ENCODE results near the gene PPP2R5A.
"Not testable (repeated sequence)": the region's sequence is repeated elsewhere in the genome, so short reads cannot be mapped to it uniquely, and the experiment has no call there.

Gene PPP2R5A

DNA sequence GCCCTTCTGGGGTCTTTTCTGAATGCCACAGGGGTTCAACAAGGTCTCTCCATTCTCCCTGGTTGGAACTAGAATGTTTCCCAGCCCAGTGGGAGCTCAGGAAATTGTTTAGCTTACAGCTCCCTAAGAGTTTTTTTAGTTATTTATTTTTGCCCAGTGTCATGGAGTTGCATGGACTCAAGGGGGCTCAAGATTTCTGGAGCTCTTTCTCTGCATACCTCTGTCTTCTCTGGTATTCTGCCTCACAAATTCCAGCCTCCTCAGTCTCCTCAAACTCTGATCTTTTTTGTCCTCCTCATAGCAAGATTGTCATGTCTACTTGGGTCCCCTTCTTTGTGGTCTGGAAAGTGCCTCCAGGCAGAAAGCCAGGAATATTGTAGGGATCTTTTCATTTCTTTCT is 15.9 kb upstream of the PPP2R5A start:
- no peak for DNase-seq

DNA sequence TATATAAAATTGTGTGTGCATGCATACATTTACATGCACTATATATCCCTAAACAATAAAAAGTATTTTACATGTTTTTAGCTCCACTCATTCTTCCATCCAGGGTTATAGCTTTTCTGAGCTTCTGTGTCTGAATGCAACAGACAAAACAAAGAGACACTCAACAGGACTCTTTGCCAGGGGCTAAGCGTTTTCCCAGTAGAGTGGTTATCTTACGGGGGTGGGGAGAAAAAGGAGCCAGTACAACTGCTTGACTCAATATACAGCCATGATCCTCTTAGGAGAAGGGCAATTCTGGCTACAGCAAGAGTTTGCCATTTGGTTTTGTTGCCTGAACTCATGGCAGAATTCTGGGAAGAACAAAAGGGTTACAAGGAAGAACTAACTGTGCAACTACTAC is 14.6 kb upstream of the PPP2R5A start:
- no peak for DNase-seq

DNA sequence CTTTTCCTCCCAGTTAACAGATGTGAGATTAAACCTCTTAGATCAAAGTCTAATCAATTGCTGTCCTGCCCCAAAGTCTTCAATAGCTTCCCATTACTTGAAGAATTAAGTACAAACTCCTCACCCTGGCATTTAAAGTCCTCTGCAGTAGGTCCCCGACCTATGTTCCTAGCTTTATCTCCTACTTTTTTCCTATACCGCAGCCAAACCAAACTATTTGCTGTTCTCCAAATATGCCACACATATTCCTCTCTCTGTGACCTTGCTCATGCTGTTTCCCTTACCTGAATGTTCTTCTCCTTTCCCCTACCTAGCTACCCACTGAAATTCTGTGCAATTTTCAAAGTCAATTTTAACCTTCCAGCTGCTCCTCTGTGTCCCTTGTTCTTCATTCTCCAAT is 14.0 kb upstream of the PPP2R5A start:
- no peak for DNase-seq

DNA sequence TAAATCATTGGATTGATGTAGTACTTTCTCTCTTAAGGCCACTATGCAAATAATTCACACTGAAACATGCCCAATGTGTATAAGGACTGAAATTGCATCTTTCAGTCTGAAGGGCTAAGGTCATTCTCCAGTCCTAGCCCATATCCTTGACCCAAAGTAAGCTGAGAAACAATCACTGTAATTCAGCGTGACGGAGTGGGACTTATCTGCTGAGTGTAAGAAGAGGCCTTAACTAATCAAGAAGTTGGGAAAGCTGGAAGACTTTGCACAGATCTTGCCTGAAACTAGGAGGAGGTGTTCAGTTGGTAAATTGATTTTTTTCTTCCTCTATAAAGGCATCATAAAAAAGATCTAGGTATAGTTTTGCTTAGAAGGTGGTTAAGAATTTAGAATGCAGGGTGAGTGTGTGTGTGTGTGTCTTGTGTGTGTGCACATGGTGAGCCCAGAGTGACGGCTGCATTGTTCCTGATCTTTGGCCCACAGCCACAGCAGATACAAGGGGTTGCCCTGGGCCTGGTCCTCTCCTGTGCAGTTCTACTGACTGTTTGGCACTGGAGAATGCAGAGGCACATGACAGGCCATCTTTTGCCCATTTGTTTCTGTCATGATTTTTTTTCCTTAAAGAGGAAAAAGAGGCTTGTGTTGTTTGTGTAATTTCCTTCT is 13.3 kb upstream of the PPP2R5A start:
- no peak for DNase-seq

DNA sequence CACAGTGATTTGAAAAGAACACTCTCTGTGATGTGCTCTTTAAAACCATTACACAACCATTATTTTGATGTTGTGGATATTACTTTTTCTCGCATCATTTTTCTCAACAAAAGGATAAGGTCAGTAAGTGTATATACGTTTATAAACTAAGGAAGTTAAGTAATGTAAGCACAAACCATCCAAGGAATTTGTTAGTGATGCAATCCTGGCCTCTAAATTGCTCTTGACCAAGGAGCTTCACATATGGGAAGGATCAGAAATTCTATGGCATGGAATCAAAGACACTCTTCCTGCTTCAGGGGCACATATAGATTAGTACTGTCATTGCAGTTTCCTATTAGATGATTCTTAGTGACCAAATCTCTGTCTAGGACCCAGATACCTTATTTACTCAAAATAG is 3.6 kb upstream of the PPP2R5A start:
- DNase-seq = no peak

DNA sequence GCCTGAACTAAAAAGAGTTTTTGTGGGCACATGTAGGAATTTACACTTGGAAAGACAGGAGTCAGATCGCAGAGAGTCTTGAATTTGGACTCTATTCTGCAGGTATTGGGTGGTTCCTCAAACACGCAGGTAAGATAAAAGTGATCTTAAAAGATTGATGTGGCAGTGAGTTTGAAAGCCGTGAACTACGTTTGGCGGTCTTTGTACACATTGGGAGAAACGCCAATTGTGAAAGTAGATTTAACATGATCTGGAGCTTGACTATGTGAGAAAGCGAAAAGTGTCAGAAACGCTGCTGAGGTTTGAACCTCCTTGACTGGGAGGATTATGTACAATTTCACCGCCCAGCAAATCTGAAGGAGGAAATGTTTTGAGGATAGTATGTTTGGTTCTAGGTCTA is 1.5 kb upstream of the PPP2R5A start:
- no peak for DNase-seq

DNA sequence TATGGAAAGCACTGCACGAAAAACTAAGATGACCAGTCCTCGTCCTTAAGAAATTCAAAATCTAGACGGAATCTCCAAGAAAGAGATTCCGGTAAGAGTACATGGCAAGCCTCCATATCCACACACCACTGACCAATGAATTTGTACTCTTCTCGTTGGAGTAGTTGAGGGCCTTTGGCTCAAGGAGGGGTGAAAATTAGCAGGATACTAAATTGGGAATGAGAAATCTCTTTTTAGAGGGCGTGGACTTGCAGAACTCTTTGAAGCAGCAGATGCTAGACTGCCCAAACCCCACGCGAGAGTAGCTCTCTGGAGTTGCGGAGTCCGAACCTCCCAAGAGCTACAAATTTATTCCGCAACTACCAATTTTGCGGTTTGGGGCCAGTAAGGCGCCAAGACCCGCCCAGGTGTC is 872 bp upstream of the PPP2R5A start:
- no peak for DNase-seq

DNA sequence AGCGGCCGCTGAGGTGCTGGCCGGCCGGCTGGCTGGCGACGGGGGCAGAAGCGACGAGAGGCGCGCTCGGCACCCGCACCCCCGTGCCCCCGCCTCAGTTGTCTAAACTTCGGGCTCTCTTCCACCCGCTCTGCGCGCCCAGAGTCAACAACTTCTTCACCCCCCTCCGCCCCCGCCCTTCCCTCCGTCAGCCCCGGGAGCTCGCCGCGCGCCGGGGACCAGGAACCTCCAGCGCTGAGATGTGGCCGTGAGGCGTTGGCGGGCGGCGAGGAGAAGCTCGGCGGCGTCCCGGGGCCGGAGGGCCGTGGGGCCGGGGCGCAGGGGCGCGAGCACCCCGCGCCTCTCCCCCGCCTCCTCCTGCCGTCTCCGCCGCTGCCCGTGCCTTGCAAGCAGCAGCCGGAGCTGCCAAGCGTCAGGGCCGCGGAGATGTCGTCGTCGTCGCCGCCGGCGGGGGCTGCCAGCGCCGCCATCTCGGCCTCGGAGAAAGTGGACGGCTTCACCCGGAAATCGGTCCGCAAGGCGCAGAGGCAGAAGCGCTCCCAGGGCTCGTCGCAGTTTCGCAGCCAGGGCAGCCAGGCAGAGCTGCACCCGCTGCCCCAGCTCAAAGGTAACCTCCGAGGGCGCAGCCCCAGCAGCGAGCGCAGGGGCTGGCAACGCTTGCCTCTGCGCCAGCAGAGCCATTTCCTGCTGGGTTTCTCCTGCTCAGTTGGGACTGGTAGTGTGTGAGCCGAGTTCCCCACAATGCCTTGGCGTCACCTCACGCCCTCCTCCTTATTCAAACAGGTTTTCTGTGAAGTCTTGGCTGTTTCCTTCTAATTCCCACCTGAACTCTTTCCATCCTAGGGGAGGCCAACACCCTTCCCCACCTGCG is 710 bp downstream of the PPP2R5A start:
- peak; percentile 53 to 68 (median 60) for DNase-seq

DNA sequence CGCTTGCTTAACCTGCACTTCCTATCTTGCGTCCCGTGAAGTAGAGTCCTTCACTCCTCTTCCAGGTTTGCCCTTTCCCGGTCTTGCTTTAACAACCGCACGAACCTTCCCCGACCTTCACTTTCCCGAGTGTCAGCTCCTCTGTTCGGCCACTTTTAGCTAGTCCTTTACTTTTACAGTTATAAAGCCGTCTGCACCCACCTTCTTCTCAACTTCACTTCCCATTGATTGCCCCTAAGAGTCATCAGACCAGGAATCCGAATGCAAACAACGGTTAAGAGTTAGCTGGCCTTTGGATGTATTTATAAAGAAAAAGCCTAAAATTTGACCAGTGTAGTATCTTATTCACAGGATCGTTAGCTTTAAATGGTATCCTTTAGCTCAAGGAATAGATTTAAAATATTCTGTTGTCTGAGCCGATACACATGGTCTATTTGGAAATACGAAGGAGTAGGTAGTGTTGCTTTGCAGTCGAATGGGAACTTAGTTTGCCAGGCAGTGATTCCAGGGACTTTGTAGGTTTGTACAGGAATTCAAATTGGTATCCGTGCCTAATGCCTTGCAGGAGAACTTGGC is 1.4 kb downstream of the PPP2R5A start:
- DNase-seq = no peak

DNA sequence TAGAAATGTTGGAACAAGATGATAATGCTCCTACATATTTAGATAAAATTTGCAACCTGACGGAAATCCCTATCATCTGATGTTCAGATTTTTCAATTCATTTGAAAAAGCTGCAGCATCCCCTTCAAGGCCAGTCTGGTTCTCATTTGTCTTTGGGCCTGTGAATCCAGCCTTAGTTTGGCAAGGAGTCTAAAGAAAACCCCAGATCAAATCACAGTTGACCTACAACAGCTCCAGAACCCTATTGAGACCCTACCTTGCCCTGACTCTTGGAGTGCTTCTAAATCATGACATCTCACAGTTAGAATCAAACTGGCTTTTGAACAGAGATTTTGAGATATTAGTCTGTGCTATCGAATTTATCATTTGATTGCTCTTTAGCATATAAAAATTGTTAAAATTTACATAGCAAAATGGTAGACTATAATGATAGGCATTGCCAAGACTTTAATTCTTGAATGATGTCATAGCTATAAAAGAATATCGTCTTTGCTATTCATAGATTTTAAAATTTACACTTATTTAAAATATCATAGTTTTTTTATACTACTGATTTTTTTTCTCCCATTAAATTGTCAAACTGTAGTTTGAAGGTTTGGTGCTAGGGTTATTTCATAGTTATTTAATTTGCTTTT is 2.2 kb downstream of the PPP2R5A start:
- DNase-seq = no peak

DNA sequence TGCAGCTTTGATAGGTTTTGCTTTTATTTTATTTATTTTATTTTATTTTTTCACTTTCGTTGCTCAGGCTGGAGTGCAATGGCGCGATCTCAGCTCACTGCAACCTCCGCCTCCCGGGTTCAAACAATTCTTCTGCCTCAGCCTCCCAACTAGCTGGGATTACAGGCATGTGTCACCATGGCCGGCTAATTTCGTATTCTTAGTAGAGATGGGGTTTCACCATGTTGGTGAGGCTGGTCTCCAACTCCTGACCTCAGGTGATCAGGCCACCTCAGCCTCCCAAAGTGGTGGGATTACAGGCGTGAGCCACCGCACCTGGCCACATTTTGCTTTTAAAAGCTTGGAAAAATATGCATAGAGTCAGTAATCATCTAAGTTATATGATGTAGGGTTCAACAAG is 2.8 kb downstream of the PPP2R5A start:
- not testable (repeated sequence) for DNase-seq

DNA sequence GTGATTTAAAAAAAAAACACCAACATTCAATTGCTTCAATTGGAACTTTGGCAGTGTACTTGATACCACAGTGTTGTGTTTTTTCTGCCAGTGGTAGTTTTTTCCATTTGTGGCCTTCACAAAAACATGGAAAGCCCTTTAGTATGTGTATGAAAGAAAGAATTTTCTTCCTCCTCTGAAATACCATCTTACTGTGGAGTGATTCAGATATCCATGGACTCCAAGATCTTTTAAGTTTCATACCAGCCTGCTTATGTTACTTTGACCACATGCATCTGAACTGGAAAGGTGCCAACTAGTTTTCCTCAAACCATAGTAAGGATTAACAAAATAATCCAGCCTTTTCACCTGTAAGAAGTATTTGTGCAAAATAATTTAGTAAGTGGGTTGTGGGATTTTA is 3.4 kb downstream of the PPP2R5A start:
- no peak for DNase-seq

DNA sequence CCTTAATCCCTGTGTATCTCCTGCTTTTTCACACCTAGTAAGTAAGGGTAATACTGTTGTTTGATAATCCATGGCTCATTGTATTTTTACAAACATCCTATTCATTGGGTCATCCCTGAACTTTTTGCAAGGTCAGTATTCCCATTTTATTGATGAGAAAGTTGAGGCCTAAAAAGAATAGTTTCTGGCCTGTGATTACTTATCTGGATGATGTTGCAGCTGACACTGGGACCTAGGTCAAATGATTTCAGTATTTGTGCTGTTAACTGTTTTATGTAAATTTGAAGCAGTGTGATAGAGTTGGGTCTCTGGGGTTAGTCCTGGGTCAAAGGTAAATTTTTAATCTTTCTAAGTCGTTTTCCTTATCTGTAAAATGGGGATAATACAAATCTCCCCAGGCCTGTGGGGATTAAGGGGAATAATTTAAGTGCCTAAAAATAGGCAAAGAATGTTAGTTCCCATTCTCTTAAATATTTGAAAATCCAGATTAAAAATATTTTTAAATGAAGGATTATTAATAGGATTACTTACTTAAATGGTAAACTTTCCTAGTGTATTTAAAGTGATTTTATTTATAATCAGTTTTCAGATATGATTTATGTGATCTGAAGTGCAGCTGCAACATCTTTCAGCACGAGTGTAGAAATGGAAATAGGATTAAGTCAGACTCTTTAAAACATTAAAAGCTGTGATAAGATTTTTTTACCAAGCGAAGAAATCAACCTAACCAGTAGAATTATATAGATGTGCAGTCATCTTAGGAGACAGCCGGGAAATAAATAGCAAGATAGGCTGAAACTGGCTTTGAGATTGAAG is 4.3 kb downstream of the PPP2R5A start:
- DNase-seq = no peak

DNA sequence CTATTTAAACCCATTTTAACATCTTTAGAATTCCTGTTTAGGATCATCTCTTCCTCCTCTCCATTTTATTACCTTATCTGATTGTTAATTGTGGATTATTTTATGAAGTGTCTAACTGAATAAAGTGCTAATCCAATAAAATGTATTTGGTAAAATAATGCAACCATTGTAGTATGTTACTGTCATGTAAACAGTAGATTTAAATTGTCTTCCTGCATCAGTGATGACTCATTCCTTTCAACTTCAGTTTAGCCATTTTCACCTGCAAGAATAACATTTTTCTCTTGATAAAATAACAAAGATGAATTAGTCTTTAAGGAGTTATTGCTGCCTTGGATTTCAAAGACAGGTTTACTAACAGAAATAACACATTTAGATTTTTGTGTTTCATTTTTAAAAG is 5.4 kb downstream of the PPP2R5A start:
- DNase-seq = no peak

DNA sequence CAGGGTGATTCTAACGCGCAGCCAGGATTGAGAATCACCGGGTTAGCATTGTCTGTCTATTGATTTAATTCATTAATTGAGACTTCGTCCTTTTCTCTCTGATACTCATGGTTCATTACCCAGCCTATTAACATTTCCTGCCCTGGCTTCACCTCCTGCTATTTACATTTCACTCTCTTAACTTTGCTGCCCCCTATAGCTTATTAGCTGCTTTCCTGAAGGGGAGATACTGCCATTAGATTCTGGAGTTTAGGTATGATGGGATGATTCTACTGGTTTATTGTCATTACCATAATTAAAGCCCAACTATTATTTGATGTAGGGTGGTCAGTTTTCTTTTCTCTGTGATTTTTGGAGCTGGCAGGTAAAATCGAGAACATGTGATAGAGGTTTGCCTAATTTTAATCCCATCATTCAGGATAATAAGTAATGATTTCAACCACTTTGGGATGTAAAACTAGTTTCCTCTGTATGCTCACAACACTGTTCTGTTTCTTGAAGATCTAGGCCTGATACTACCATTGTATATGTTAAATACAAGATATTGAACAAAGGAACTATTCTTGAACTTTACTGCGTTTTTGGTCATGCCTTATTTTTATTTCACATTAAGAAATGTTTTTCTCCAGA is 6.4 kb downstream of the PPP2R5A start:
- no peak for DNase-seq

DNA sequence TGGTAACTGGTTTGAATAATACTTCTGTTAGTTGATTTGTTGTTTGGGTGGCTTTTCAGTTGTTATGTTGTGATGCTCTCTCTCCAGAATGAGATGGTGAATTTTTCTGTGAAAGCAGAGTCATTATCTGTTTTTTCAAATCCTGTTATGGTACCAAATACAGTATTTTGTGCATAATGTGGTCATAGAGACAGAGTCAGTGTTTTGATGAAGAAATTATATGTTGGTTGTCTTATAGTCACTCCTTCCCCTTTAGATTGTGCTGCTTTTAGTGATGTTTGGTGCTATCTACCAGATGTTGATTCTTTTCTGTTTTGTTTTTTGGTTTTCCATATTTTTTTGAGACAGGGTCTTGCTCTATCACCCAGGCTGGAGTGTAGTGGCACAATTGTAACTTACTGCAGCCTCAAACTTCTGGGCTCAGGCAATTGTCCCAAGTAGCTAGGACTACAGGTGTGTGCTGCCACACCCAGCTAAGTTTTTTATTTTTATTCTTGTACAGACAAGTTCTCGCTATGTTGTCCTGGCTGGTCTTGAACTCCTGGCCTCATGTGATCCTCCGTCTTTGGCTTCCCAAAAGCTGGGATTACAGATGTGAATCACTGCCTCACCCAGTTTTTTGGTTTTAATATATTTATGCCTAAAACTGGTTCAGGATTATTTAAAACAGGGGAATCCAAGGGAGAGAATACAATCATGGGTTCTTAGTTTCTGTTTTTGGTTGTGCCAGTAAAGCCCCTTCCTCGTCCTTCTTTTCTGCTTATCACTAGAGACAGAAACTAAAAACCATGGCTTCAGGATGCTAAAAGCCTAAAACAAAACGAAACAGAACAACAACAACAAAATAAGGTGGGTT is 7.3 kb downstream of the PPP2R5A start:
- no peak for DNase-seq

DNA sequence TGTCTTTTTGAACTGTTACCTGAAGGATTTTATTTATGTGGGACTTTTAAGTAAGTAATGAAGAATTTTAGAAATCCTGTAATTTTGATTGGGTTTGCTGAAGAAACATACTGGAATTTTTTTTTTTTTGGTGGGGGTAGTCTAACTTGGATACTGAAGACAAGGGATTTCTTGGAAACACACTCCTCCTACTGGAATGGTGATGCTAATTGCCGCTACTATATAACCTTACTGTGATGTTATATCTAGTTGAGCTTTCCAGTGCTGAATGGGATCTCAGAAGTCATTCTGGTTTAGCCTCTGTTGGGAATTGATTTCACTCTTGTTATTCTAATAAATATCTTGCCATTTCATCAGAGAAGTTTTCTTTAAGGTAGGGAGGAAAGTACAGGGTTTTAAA is 8.4 kb downstream of the PPP2R5A start:
- DNase-seq = no peak

DNA sequence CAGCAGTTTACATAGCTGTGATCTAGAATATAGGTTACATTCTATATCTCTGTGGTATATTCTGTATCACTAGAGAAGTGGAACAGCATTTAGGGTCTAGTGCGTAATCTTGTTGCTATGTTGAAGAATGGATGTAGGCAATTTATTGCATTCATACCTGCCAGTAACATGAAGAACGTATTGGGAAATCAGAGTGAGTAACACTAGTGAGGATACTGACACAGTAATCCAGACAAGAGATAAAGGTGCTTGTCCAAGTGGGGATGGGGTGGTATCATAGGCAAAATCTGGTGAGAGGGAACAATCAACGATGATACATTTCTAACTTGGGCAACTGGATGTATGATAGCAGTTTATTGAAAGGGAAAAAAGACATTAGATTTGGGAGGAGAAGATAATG is 9.8 kb downstream of the PPP2R5A start:
- DNase-seq = no peak

DNA sequence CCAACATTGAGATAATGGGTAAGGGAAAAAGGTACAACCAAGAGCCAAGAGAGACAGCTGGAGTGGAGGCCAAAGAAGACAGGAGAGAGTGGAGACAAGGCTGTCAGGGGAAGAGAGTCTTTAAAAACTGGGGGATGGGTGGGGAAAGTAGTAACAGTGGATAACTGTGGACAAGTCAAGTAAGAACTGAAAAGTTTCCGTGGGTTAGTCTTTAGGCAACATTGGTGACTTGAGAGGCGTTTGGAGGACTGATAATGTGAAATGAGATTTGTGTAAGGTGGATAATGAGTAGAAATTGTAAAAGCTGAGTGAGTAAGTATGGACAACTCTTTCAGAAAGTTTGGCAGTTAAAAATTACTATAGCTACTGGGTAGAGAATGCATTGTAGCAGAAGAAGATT is 10.4 kb downstream of the PPP2R5A start:
- DNase-seq = no peak

DNA sequence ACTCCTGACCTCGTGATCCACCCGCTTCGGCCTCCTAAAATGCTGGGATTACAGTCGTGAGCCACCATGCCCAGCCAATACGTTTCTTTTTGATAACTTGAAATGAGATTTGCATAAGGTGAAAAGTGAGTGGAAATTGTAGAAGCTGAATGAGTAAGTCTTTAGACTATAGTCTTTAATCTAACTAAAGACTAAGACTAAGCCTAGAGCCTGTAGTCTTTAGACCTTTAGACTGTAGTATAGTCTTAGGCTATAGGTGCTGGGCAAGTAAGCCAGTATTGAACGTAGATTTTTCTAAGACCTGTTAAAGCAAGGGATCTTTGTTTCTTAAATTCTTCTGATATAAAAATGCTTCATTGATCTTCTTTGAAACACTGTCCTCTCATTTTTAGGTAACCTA is 12.1 kb downstream of the PPP2R5A start:
- no peak for DNase-seq

DNA sequence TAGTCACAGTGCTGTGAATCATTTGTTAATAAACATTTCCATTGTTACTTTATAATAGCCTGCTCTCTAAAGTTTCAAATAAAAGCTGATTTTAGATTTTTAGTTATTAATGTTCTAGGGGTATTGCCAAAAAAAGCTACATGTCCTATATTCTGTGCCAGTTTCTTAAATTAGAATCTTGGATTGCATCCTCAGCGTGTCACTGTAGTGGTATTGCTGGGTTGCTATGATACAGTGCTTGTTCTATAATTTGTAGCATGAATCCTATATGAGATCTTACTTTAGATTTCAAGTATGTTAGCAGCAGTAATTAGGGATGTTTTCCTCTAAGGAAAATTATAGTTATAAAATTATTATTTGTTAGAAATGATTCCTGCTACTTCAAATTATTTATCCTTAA is 16.4 kb downstream of the PPP2R5A start:
- DNase-seq = no peak

Measured in activated CD4-positive, CD25-positive, alpha-beta regulatory T cell (primary cell).